NAMALWA (cell line): Measurements from ENCODE around the gene SYNPO2L.
"Not testable (repeated sequence)": the region's sequence is repeated elsewhere in the genome, so short reads cannot be mapped to it uniquely, and the experiment has no call there.

ENCODE experiments used
- DNase-seq: peaks from one replicate; pipeline ENCODE4 v3.0.0-alpha.2; 2015; ENCODE audit warnings: low spot score

SYNPO2L gene

GRCh38 chr10:73620974-73621373, 34.9 kb downstream of the SYNPO2L start:
- DNase-seq: not testable (repeated sequence)

GRCh38 chr10:73617143-73617542, 38.7 kb downstream of the SYNPO2L start:
- not testable (repeated sequence) for DNase-seq

- no peak for DNase-seq
These were observed 41.1 kb downstream of the SYNPO2L start for GRCh38 chr10:73614720-73615119.

- DNase-seq: no peak
These were observed 46.7 kb downstream of the SYNPO2L start for GRCh38 chr10:73609116-73609515.

- DNase-seq: no peak
These were observed 54.3 kb downstream of the SYNPO2L start for GRCh38 chr10:73601486-73601921.

- no peak for DNase-seq
These were observed 58.5 kb downstream of the SYNPO2L start for GRCh38 chr10:73597346-73597745.
